Transverse colon (tissue), 4 donors: Measurements from ENCODE around the gene CD226.

Source experiments
- EP300 ChIP-seq: sonication (generic); formaldehyde crosslinking; IDR thresholded peaks from one replicate; pipeline ENCODE4 v1.6.1; 2017; ENCODE audit warnings: antibody characterized with exemption, low read depth
- POLR2AphosphoS5 ChIP-seq, 3 donors: sonication (generic); formaldehyde crosslinking; IDR thresholded peaks; one replicate each; pipeline ENCODE4 v1.6.1; 2016; ENCODE audit warnings: antibody characterized with exemption in 3 of 3
- TF ChIP-seq, protein P1 (sequence below), 5 experiments: fragments of 200-600 bp in 3 of 5; fragments of 450-650 bp in 2 of 5; sonication (generic) in 3 of 5; IDR thresholded peaks; 1 replicate in 2 of 5; 2 replicates in 3 of 5; pipeline ENCODE4 v1.5.1; 2016 to 2017; ENCODE audit warnings: antibody characterized with exemption in 5 of 5, inconsistent platforms in 3 of 5, mild to moderate bottlenecking in 2 of 5, moderate library complexity in 1 of 5

DNA sequence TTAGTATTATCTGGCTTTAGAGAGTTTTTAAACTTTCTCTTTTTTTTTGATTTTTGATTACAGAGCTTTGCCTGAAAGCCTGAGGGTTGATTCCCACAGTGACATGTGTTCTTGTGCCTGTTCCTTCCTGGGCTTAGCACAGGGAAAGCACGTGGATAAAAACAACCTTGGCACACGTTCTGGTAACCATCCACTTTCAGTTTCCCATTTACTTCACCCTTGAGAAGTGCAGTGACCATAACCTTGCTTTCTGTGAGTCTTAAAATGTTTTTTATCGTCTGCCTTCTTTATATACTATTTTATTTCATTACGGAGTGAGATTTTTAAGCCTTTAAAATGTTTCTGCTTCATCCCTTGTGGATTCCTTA, 11.5 kb downstream of the CD226 start:
- TF ChIP-seq, protein P1, sequence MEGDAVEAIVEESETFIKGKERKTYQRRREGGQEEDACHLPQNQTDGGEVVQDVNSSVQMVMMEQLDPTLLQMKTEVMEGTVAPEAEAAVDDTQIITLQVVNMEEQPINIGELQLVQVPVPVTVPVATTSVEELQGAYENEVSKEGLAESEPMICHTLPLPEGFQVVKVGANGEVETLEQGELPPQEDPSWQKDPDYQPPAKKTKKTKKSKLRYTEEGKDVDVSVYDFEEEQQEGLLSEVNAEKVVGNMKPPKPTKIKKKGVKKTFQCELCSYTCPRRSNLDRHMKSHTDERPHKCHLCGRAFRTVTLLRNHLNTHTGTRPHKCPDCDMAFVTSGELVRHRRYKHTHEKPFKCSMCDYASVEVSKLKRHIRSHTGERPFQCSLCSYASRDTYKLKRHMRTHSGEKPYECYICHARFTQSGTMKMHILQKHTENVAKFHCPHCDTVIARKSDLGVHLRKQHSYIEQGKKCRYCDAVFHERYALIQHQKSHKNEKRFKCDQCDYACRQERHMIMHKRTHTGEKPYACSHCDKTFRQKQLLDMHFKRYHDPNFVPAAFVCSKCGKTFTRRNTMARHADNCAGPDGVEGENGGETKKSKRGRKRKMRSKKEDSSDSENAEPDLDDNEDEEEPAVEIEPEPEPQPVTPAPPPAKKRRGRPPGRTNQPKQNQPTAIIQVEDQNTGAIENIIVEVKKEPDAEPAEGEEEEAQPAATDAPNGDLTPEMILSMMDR (IDR thresholded peaks at IDR 0.05): no peak
- TF ChIP-seq EP300: no peak
- TF ChIP-seq POLR2AphosphoS5 (IDR thresholded peaks at IDR 0.05): no peak
